Hippocampal formation (tissue), 2 donors: ENCODE data around the gene CCDC148.

Source experiments
- DNase-seq, 2 donors: peaks; one replicate each; lab custom pipeline; 2025; lab: John Stamatoyannopoulos, UW

The CCDC148 gene

DNA sequence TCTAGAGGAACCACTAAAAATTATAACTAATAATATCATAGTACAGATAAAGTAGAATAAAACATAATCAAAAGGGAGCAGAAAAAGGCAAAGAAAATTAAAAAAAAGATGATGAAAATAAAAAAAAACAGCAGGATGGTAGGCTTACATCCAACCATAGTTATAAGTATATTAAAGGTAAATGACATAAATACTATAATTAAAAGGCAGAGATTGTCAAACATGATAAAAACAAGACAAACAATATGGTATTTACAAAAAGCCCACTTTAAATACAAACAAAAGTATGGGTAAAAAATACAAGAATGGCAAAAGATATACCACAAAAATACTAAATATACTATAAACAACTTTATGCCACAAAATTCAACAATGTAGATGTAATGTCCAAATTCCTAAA, 24.4 kb downstream of the CCDC148 start:
- DNase-seq, result no peak

DNA sequence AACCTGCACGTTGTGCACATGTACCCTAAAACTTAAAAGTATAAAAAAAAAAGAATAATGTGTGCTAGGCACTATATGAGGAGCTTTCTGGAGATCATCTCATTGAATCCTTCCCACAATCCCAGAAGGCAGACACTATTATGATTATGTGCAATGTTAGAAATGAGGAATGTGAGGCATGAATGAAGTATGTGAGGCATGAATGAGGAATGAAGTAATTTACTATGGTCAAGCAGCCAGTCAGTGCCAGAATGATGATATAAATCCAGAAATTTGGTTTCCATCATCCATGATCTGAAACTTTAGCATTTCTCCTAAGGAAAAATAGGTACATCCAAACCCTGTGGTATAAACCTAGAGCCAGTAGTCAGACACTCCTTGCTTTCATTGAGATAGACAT, 42.0 kb downstream of the CCDC148 start:
- DNase-seq, result no peak

DNA sequence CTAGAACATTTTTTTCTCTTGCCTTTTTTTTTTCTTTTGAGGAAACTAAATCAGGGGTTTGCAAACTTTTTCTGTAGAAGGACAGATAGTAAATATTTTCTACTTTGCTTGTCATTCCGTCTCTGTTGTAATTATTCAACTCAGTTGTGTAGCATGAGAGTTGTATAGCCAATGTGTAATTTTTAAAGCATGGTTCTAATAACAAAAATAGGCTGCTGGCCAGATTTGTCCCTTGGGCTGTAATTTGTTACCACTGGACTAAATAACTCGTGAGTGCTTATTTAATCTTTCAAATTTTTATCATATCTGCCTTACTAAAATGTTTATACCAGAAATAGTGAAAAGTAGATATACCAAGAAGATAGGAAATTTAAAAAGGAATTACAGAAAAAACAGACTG, 43.0 kb downstream of the CCDC148 start:
- DNase-seq, result no peak

DNA sequence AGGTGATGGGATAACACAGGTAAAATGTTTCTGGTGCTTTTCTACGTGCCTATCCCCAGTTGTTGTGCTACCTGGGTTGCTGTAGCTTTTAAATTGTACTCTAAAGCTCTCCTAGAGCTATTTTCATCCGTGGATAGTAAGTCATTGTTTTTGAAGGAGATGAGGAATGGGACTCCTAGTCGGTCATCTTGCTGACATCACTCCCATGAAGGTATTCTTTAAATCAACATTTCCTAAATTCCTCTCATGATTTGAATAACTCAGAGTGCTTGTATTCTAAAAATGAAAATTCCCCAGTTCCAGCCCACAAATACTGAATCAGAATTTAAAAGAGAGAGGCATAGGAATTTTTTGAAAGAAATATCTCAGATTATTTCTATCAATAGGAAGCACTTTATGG, 44.3 kb downstream of the CCDC148 start:
- no peak for DNase-seq

DNA sequence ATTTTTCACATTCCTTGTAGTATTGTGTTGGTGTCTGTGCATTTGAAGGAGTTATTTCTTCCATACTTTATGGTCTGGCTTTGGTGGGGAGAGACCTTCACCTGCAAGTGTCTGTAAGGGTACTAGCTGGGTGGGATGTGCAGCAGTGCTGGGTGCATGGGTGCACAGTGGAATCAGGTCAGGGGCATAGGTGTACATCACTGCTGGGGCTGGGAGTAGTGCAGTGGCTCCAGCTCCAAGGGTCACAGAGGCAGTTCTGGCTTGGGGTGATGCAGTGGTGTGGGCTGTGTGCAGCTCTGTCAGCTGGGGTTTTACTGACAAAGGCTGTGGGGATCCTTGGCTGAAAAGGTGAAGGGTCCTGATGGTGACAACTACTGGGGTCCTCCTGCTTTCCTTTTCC, 44.8 kb downstream of the CCDC148 start:
- no peak for DNase-seq

DNA sequence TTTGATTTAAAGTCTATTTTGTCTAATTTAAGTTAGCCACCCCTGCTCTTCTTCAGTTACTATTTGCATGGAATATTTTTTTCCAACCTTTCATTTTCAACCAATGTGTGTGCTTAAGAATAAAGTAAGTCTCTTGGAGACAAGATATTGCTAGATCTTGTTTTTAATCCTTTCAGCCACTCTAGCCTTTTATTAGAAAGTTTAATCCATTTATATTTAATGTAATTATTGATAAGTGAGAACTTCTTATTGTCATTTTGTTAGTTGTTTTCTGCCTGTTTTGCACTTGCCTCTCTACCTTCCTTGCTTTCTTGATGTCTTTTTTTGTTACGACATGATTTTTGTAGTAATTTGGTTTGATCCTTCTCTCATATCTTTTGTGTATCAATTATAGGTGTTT, 46.4 kb downstream of the CCDC148 start:
- no peak for DNase-seq

DNA sequence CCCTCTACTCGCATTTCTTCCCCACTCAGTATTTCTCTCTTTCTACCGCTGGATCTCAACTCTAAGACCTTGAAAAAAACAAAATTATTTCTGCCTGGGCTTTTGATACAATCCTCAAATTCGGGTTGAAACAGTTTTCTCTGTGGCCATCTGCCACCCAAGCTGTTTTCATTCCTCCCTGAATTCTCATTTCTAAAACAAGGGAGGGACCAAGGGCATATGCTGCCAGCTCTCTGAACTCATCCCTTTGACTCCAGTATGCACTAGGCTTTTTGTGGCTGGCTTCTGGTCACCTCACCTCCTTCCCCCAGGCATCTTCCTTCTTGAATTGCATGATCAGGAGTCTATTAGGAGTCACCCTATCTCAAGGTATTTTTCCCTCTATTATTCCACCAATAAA, 49.5 kb downstream of the CCDC148 start:
- no peak for DNase-seq

DNA sequence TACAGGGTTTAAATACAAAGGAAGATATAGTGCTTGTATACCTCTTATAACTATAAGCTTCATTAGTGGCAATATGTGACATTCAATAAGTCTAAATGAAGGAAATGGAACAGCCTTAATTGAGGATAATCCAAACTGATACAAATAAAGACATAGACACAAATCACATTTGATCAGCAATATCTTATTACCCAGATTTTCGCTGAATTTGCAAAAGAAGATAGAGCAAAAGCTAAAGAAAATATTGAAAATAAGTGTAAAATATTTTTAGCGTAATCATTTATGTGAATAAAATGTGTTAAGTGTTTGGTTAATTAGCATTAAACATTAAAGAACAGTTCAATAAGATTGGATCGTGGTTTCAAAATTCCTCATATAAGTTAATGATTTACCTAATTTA, 51.2 kb downstream of the CCDC148 start:
- DNase-seq, result no peak

DNA sequence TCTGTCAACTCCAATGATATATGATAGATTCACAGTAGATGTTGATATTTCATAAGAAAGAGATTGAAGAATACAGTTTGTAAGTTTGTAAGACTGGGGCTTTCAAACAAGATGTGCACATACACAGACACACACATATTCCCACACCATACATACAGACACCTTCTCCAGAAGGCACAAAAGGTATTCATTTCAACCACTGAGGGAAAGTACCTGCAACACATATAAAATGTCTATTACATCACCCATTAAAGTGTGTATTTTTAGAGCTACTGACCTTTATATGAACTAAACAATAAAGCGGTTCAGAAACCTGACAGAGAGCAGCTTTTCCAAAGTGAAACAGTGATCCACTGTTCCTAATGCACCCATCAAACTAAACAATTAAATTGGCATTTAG, 53.3 kb downstream of the CCDC148 start:
- DNase-seq, result no peak

DNA sequence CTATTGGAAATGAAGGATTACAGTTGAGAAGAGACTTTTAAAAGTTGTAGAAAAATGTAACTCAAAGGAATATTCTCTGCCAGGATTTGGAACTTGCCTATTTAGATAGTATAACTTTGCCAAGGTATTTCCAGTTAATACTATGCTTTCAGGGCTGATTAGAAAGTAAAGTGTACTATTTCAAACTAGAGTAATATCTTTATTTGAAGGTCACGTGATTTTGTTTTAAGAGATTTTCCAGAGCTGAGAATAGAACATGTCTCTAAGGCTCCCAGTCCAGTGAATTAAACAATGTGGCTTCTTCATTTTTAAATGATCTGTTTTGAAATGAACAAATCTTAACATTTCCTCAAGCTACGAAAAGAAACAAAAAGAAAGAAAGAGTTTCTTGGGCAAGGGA, 53.9 kb downstream of the CCDC148 start:
- no peak for DNase-seq

DNA sequence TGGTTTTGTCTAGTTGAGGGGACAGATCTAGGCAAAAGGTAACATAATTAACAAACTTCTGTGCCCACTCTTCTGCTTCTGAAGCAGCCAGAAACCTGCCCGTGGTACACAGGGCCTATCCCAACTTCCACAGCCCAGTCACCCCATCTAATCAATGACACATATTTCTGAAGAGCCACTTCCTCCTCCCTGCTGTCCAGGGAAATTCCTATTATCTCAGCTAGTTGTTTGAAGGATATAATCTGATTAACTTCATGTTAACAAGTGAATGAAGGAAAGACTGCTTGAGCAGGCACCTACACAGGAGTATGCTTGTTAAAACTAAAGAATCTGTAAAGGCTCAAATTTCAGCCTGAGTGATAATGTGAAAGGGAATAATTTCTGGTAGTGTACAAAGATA, 61.4 kb downstream of the CCDC148 start:
- DNase-seq, result no peak

DNA sequence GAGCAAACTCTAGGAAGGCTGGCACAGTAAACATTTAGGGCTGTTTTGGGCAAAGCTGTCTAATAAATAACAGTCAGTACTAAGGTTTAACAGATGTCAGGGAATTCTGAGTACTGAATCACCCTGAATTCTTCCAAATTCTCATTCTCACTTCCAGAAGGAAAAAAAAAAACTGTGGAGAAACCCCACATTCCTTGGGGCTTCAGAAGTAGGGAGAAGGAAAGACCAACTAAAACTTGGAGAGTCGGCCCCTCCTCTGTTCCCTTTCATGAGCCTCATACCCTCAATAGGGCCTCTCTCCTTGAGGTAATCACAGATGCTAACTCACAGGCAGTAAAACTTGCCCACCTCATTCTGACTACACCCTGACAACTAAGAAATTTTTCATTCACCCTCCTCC, 62.1 kb downstream of the CCDC148 start:
- DNase-seq, result no peak

DNA sequence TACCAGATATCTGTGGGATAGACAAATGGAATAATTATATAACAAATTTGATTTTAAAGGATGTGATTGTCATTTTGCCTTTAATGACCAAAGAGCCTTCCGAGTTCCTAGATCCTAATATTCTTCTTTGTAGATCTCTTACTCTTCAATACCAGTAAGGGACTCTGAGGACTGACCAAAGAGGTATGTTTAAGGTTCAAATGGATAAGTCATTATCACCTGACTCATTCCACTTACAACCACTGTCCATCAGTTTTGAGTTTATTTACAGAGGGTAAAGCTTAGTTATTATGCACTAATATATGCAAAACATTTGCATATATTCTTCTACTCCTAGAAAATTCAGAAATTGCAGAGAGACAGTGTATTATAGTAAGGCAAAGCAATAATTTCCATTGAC, 62.7 kb downstream of the CCDC148 start:
- no peak for DNase-seq

DNA sequence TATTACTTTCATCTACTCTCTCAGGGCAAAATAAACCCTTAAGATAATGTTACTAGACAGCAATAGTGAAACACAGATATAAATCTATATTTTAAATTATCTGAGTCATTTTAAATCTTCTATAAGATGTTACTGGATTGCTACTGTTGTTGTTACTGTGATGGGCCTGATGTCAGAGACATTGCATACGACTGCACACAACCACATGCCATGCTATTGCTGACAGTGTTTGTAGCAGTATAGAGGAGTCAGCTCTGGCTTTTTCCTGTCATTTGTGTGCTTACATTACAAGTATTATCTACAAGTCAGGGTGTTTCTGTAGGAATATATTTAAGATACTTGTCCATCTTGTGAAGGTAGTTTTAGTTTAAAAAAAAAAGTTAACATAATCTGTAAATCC, 63.9 kb downstream of the CCDC148 start:
- no peak for DNase-seq

DNA sequence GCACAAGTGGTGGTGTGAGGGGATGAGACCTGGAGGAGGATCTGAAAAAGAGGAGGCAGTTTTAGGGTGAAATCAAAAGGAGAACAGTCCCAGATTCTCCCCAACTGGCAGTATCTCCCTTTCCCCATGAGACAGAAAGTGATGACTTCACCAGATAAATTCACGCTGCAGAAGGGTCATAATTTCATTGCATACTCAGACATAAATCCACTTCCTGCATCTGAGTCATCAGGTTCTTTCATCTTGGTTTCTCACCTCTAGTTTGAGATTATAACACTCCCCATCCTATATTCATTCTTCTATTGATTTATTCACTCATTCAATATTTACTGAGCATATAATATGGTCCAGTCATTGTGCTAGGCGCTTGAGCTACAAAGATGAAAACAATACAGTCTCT, 64.7 kb downstream of the CCDC148 start:
- no peak for DNase-seq

DNA sequence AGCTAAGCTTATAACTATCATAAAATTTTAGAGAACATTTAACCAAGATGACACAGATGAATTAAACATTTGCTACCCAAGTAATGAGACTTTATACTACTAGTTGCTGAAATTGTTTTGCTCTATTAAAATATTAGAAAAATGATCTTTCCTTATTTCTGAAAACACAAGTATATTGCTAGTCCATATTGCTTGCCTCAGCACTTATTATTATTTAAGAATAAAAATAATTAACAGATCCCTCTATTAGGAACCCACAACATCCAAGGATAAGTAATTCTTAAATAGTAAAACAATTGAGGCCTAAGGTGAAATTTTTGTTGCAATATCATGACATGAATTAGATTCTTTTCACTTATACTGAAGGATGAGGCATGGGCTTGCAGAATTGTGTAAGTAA, 65.2 kb downstream of the CCDC148 start:
- no peak for DNase-seq

DNA sequence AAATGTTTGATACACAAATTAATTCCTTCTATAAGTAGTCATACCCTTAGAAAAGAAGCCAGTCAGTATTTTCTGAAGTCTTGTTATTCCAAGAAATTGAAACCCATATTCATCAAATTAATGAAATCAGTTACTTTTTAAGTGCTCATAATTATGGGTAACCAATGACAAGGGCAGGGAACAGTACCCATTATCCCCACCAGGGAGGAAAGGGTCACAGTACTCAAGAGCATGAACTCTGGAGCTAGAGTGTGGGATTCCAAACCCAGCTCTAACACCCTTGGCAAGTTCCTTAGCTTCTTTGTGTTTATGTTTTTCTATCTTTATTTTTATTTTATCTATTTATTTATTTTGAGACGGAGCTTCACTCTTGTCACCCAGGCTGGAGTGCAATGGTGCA, 68.4 kb downstream of the CCDC148 start:
- no peak for DNase-seq

DNA sequence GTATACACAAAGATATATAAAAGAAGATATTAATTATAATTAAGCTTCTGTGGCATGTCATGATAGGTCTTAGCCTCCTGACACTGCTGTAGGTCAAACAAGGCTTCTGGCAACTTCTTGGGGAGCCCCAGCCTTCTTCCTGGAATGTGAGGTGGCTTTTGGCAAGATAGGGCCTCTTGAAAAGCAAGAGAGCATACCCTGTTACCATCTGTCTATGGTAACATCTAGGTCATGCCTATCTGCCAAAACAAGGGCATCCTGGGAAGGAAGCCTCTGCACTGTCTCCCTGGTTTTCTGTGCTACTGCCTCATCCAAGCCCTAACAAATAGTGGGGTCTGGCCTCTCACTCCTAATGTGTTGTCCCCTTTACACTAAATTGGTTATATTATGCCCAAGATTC, 70.9 kb downstream of the CCDC148 start:
- no peak for DNase-seq

DNA sequence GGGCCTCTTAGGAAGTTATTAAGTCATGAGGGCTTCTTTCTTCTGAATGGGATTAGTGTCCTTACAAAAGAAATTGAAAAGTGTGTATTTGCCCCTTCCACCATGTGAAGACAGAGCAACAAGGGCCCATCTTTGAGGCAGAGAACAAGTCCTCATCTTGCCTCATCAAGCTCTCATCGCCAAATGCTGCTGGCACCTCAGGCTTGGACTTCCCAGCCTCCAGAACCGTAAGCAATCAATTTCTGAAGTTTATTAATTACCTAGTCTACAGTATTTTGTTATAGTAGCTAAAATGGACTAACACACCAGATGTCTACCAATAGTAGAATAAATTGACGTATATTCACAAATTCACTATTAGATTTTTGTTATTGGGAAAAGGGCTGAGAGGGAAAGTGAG, 74.6 kb downstream of the CCDC148 start:
- no peak for DNase-seq

DNA sequence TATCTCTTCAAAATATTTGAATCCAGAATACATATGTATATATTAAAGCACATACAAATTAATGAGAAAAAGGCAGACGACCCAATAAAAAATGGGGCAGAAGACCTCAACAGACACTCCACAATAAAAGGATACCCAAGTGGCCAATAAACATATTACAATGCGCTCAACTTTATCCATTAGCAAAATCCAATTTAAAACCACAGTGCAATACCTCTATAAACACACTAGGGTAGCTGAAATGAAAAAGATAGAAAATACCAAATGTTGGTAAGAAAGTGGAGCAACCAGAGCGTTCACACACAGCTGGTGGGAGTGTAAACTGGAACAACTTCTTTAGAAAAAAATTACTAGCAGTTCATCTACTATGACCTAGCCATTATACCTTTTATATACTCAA, 75.3 kb downstream of the CCDC148 start:
- DNase-seq, result no peak

DNA sequence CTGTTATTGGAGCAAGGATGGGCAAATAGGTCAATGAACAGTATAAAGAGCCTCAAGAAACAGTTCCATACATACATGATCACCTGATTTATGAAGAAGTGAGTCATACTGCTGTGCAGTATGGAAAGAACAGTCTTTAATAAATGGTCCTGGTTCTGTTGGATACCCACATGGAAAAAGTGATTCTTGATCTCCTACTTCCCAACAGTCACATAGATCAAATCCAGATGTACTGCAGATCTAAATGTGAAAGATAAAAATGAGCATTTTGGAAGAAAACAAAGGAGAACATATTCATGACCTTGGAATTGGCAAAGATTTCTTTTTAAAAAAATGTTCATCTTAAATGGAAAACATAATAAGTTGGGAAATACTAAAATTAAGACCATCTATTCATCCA, 75.8 kb downstream of the CCDC148 start:
- no peak for DNase-seq

DNA sequence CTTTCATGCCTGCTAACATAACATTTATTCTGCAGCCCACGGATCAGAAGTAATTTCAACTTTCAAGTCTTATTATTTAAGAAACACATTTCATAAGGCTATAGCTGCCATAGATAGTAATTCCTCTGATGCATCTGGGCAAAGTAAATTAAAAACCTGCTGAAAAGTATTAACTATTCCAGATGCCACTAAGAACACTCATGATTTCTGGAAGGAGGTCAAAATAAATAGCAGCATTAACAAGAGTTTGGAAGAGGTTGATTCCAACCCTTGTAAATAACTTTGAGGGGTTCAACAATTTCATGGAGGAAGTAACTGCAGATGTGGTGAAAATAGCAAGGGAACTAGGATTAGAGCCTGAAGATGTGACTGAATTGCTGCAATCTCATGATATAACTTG, 77.6 kb downstream of the CCDC148 start:
- no peak for DNase-seq

DNA sequence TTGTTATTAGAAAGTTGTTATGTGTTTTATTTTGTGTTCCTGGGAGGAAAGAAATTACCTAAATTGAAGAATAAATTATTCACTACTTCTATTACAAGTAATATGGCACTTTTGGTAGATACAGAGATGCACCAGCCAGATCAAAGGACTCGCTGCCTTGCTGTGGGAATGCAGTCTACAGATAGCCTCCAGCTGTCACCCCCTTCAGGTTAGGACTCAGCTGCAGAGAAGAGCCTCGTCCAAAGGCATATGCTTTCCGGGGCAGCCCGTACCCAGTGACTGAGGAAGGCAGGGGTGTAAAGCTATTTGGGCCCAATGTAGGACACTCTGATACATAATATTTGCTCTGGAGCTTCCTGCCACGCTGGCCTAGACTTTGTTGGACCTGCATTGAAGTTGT, 90.2 kb downstream of the CCDC148 start:
- DNase-seq, result no peak

DNA sequence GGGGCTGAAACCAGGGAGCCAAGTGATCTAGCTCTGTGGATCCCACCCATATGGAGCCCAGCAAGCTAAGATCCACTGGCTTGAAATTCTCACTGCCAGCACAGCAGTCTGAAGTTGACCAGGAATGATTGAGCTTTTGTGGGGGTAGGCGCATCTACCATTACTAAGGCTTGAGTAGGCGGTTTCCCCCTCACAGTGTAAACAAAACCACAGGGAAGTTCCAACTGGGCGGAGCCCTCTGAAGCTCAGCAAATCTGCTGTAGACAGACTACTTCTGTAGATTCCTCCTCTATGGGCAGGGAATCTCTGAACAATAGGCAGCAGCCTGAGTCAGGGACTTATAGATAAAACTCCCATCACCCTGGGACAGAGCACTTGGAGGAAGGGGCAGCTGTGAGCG, 96.7 kb downstream of the CCDC148 start:
- DNase-seq, result no peak

DNA sequence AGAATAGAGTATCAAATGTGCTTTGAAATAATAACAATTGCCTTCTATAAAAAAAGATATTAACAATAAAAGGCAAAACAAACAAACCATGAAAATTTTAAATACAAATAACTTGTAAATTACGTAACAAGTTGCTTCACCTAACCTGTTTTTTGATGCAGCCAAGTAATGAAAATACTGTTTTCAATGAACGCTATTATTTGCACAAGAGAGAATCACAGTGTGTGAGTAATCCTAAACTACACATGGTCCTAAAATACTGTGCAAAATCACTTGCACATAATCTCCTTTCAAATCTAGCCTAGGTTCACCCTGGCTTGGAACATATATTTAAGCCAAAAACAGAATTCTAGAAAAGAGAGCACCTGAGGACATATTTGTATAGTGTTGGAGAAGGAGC, 98.9 kb downstream of the CCDC148 start:
- no peak for DNase-seq
